ENCODE data around the gene SGPP1.
"Not testable (repeated sequence)": the region's sequence is repeated elsewhere in the genome, so short reads cannot be mapped to it uniquely, and the experiment has no call there.

The SGPP1 gene

GRCh38 chr14:63764620-63765139 is 36.8 kb upstream of the SGPP1 start:
- TF ChIP-seq NFRKB (IDR thresholded peaks at IDR 0.05) = no peak
- no peak for TF ChIP-seq BHLHE40 (IDR thresholded peaks at IDR 0.05; ENCODE audit: borderline replicate concordance)
- DNase-seq (ENCODE audit: extremely low spot score) = no peak
- ChIA-PET POLR2A (no interaction called here), CTCF (no interaction called here)

- DNase-seq (ENCODE audit: extremely low spot score) = no peak
- CTCF ChIA-PET = interaction anchor here (0.5 kb wide), 1 partner anchor 566 kb away, joined by 4 read pairs; no protein-coding TSS in a partner anchor
- no peak for TF ChIP-seq L3MBTL2 (conservative IDR thresholded peaks at IDR 0.05)
- POLR2A ChIA-PET = no interaction called here
Observed at GRCh38 chr14:63764103-63764502, 36.2 kb upstream of the SGPP1 start.

- no peak for DNase-seq (ENCODE audit: extremely low spot score)
- CTCF ChIA-PET = no interaction called here
- POLR2A ChIA-PET = no interaction called here
- TF ChIP-seq LEF1 (IDR thresholded peaks at IDR 0.05; ENCODE audit: borderline replicate concordance) (no peak), PKNOX1 (IDR thresholded peaks at IDR 0.05) (no peak), ZNF384 (IDR thresholded peaks at IDR 0.05) (no peak), BHLHE40 (IDR thresholded peaks at IDR 0.05; ENCODE audit: borderline replicate concordance) (no peak), FOXK2 (IDR thresholded peaks at IDR 0.05) (no peak), HDGF (IDR thresholded peaks at IDR 0.05; ENCODE audit: borderline replicate concordance) (no peak), ARNT (IDR thresholded peaks at IDR 0.05) (no peak)
Observed at GRCh38 chr14:63761351-63762117, 33.7 kb upstream of the SGPP1 start.

GRCh38 chr14:63760014-63760413 is 32.1 kb upstream of the SGPP1 start:
- no peak for DNase-seq (ENCODE audit: extremely low spot score)
- TF ChIP-seq SUZ12 (IDR thresholded peaks at IDR 0.05) (no peak), TARDBP (IDR thresholded peaks at IDR 0.05) (no peak), L3MBTL2 (conservative IDR thresholded peaks at IDR 0.05) (no peak), CTBP1 (IDR thresholded peaks at IDR 0.05; ENCODE audit: borderline replicate concordance) (no peak), FOXA1 (IDR thresholded peaks at IDR 0.05) (no peak)
- CTCF ChIA-PET = no interaction called here

GRCh38 chr14:63759456-63759855 is 31.6 kb upstream of the SGPP1 start:
- no peak for DNase-seq (ENCODE audit: extremely low spot score)
- no peak for TF ChIP-seq CTBP1 (IDR thresholded peaks at IDR 0.05; ENCODE audit: borderline replicate concordance)
- TF ChIP-seq FOXA1 (IDR thresholded peaks at IDR 0.05) = no peak
- no peak for TF ChIP-seq BHLHE40 (IDR thresholded peaks at IDR 0.05; ENCODE audit: borderline replicate concordance)
- no peak for TF ChIP-seq HDGF (IDR thresholded peaks at IDR 0.05; ENCODE audit: borderline replicate concordance)
- no peak for TF ChIP-seq LEF1 (IDR thresholded peaks at IDR 0.05; ENCODE audit: borderline replicate concordance)
- POLR2A ChIA-PET = no interaction called here
- CTCF ChIA-PET = no interaction called here

More at GRCh38 chr14:63760014-63760413, 32.1 kb upstream of the SGPP1 start:
- POLR2A ChIA-PET = no interaction called here

GRCh38 chr14:63757211-63757610 is 29.3 kb upstream of the SGPP1 start:
- ChIA-PET CTCF (interaction anchor here (0.5 to 1.3 kb wide), 4 partner anchors 13 to 396 kb away, joined by 3 to 6 read pairs (median 4); no protein-coding TSS in a partner anchor), POLR2A (no interaction called here)
- no peak for DNase-seq (ENCODE audit: extremely low spot score)
- TF ChIP-seq ZNF384 (IDR thresholded peaks at IDR 0.05) (no peak), BHLHE40 (IDR thresholded peaks at IDR 0.05; ENCODE audit: borderline replicate concordance) (no peak), ELF4 (IDR thresholded peaks at IDR 0.05) (no peak), L3MBTL2 (conservative IDR thresholded peaks at IDR 0.05) (no peak), NFRKB (IDR thresholded peaks at IDR 0.05) (no peak), HDGF (IDR thresholded peaks at IDR 0.05; ENCODE audit: borderline replicate concordance) (no peak), FOXA1 (IDR thresholded peaks at IDR 0.05) (no peak), FOXM1 (IDR thresholded peaks at IDR 0.05; ENCODE audit: borderline replicate concordance) (no peak), TARDBP (IDR thresholded peaks at IDR 0.05) (no peak), PKNOX1 (IDR thresholded peaks at IDR 0.05) (no peak)

GRCh38 chr14:63752449-63753169 is 24.7 kb upstream of the SGPP1 start:
- CTCF ChIA-PET = no interaction called here
- no peak for TF ChIP-seq ELF4 (IDR thresholded peaks at IDR 0.05)
- no peak for TF ChIP-seq L3MBTL2 (conservative IDR thresholded peaks at IDR 0.05)
- no peak for TF ChIP-seq CTBP1 (IDR thresholded peaks at IDR 0.05; ENCODE audit: borderline replicate concordance)
- no peak for TF ChIP-seq HDGF (IDR thresholded peaks at IDR 0.05; ENCODE audit: borderline replicate concordance)
- no peak for TF ChIP-seq TARDBP (IDR thresholded peaks at IDR 0.05)
- TF ChIP-seq PKNOX1 (IDR thresholded peaks at IDR 0.05) = no peak

GRCh38 chr14:63751076-63751475 is 23.2 kb upstream of the SGPP1 start:
- POLR2A ChIA-PET, CTCF ChIA-PET: not testable (repeated sequence)

More at GRCh38 chr14:63752449-63753169, 24.7 kb upstream of the SGPP1 start:
- no peak for DNase-seq (ENCODE audit: extremely low spot score)
- POLR2A ChIA-PET = no interaction called here

More at GRCh38 chr14:63751076-63751475, 23.2 kb upstream of the SGPP1 start:
- not testable (repeated sequence) for DNase-seq (ENCODE audit: extremely low spot score)
